ENCODE data around the gene TMEM167A.

Gene TMEM167A

DNA sequence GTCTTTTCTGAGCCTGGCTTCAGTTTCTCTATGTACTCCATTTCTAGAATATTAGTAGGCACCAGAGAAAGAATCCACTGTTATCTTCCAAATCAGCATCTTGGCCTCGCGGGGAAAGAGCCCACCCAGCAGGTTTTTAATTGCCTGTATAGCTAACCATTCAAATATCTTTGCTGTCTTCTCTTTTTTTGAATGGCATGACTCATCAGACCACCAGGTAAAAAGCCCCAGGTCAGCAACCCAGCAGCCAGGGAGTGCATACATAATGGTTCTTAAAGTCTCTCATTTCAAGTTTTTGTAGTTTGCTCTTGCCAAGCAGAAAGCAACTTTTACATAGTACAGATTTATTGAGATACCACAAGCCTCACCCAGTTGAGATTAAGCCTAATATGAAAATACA is 50.7 kb downstream of the TMEM167A start:
- POLR2A ChIA-PET = no interaction called here
- H3K36me3 ChIP-seq (ENCODE audit: control insufficient read depth in 4 of 4, insufficient read depth in 4 of 4, low read length in 3 of 4) = no peaks in the 10 kb centered on the region
- H3K9me3 ChIP-seq (ENCODE audit: control extremely low read depth in 1 of 5, control insufficient read depth in 4 of 5, insufficient read depth in 2 of 5, low read depth in 1 of 5, low read length in 4 of 5) = peaks cover 0 to 3% (median 0%) of the 10 kb centered on the region in 5 experiments
- H3K4me3 ChIP-seq (ENCODE audit: control insufficient read depth in 1 of 7, extremely low read depth in 1 of 7, insufficient read depth in 4 of 7, low read depth in 2 of 7, low read length in 6 of 7) = no peak overlapping the region
- H3K27ac ChIP-seq (ENCODE audit: insufficient read depth in 1 of 2, low read depth in 1 of 2, low read length in 2 of 2, poor library complexity in 1 of 2, severe bottlenecking in 2 of 2) = no peak overlapping the region
- peaks cover 0 to 23% (median 14%) of the 10 kb centered on the region in 4 experiments for H3K4me1 ChIP-seq (ENCODE audit: control extremely low read depth in 1 of 4, control insufficient read depth in 4 of 4, insufficient read depth in 4 of 4, low read length in 3 of 4)
- WGBS (ENCODE audit: insufficient coverage) = 100% methylated on average over 2 of the region's 2 CpGs
- DNase-seq = peak in 2 of 3 donors; percentile 59 to 69
- H3K27me3 ChIP-seq (replicated peaks in 2 of 5; ENCODE audit: control insufficient read depth in 4 of 5, insufficient read depth in 5 of 5, low read length in 4 of 5) = no peaks in the 10 kb centered on the region
- CTCF ChIA-PET = interaction anchor here (0.9 to 1.0 kb wide), 4 partner anchors 15 to 137 kb away, joined by 3 to 4 read pairs (median 3); no protein-coding TSS in a partner anchor

DNA sequence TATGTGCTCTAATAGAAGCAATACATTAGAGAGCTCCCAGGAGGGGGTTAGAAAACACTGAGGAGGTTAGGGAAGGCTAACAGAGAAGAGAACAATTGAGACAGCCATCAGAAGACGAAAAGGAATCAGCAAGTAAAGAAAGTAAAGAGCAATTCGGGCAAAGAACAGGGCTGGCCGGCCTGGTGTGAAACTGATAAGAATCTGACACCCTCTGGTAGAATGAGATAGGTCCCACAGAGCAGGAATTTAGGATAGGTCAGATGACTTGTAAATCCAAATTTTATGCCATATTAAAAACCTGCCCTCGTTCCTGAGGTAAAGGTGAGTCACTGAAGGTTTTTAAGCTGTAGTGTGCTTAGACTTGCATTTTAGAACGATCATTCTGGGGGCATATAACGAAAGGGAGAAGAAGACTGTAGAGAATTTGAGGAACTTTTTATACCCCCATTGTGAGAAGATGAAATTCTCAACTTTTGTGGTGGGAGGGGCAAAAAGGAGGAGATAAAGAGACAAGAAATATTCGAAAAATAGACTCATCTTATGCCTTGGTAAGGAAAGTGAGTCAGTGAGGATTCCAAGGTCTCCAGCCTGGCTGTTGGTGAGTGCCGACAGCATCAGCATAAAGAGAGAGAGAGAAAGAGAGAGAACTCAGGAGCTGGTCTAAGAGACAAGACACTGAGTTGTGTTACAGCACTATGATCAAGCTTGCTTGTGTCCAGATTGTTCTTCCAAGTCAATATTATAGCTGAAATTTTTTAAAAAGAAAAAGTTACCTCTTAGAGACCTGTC is 51.3 kb downstream of the TMEM167A start:
- POLR2A ChIA-PET = no interaction called here
- Histone ChIP-seq H3K4me3 (ENCODE audit: control insufficient read depth in 1 of 7, extremely low read depth in 1 of 7, insufficient read depth in 4 of 7, low read depth in 2 of 7, low read length in 6 of 7) (no peak overlapping the region), H3K27me3 (replicated peaks in 2 of 5; ENCODE audit: control insufficient read depth in 4 of 5, insufficient read depth in 5 of 5, low read length in 4 of 5) (no peaks in the 10 kb centered on the region), H3K27ac (ENCODE audit: insufficient read depth in 1 of 2, low read depth in 1 of 2, low read length in 2 of 2, poor library complexity in 1 of 2, severe bottlenecking in 2 of 2) (no peak overlapping the region), H3K4me1 (ENCODE audit: control extremely low read depth in 1 of 4, control insufficient read depth in 4 of 4, insufficient read depth in 4 of 4, low read length in 3 of 4) (peaks cover 0 to 23% (median 14%) of the 10 kb centered on the region in 4 experiments), H3K9me3 (ENCODE audit: control extremely low read depth in 1 of 5, control insufficient read depth in 4 of 5, insufficient read depth in 2 of 5, low read depth in 1 of 5, low read length in 4 of 5) (no peaks in the 10 kb centered on the region), H3K36me3 (ENCODE audit: control insufficient read depth in 4 of 4, insufficient read depth in 4 of 4, low read length in 3 of 4) (no peaks in the 10 kb centered on the region)
- CTCF ChIA-PET = interaction anchor here (0.9 to 1.0 kb wide), 3 partner anchors 14 to 137 kb away, joined by 3 to 4 read pairs (median 3); no protein-coding TSS in a partner anchor
- WGBS (ENCODE audit: insufficient coverage) = 75% methylated on average over 7 of the region's 8 CpGs
- no peak for DNase-seq

DNA sequence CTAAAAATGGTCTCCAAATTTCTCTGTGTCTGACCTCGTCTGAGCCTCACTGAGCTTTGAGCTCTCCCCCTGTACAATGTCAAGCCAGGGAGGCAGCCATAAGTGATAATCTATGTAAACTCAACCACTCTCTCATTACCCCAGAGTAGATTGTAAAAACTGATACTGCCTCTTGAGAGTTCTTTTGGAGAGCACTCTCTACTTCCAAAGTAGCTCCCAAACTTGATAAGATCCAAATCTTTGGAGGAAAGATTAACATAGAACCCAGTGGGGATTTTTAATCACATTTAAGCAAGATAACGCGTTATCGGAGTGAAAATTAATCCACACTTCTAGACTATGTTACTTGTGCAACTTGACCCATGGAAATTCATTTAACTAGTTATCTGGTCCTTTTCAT is 54.9 kb downstream of the TMEM167A start:
- peaks cover 0 to 15% (median 8%) of the 10 kb centered on the region in 4 experiments for H3K4me1 ChIP-seq (ENCODE audit: control extremely low read depth in 1 of 4, control insufficient read depth in 4 of 4, insufficient read depth in 4 of 4, low read length in 3 of 4)
- no peaks in the 10 kb centered on the region for H3K36me3 ChIP-seq (ENCODE audit: control insufficient read depth in 4 of 4, insufficient read depth in 4 of 4, low read length in 3 of 4)
- no peak overlapping the region for H3K27ac ChIP-seq (ENCODE audit: insufficient read depth in 1 of 2, low read depth in 1 of 2, low read length in 2 of 2, poor library complexity in 1 of 2, severe bottlenecking in 2 of 2)
- no peaks in the 10 kb centered on the region for H3K27me3 ChIP-seq (replicated peaks in 2 of 5; ENCODE audit: control insufficient read depth in 4 of 5, insufficient read depth in 5 of 5, low read length in 4 of 5)
- ChIA-PET CTCF (no interaction called here), POLR2A (no interaction called here)
- no peak for DNase-seq
- H3K9me3 ChIP-seq (ENCODE audit: control extremely low read depth in 1 of 5, control insufficient read depth in 4 of 5, insufficient read depth in 2 of 5, low read depth in 1 of 5, low read length in 4 of 5) = no peaks in the 10 kb centered on the region
- WGBS (ENCODE audit: insufficient coverage) = 100% methylated on average over 1 of the region's 4 CpGs
- H3K4me3 ChIP-seq (ENCODE audit: control insufficient read depth in 1 of 7, extremely low read depth in 1 of 7, insufficient read depth in 4 of 7, low read depth in 2 of 7, low read length in 6 of 7) = no peak overlapping the region

DNA sequence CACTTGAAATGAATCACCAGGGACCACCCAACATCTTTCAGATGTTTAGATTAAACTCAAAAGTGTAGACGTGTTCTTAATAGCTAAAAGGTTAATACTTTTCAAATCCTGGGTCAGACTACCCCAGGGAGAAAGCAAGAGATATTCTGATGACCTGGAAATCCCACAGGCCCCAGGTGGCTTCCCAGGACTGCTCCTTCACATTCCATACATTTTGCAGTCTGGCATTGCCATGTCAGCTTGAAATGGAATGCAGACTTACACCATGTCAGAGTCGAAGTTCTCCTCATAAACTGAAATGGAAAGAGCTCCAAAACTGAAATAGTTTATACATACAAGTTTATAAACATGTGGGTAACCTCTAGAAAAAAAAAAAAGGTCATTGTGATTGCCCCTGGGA is 61.5 kb downstream of the TMEM167A start:
- H3K4me3 ChIP-seq (ENCODE audit: control insufficient read depth in 1 of 7, extremely low read depth in 1 of 7, insufficient read depth in 4 of 7, low read depth in 2 of 7, low read length in 6 of 7) = no peak overlapping the region
- H3K27me3 ChIP-seq (replicated peaks in 2 of 5; ENCODE audit: control insufficient read depth in 4 of 5, insufficient read depth in 5 of 5, low read length in 4 of 5) = no peaks in the 10 kb centered on the region
- H3K4me1 ChIP-seq (ENCODE audit: control extremely low read depth in 1 of 4, control insufficient read depth in 4 of 4, insufficient read depth in 4 of 4, low read length in 3 of 4) = no peaks in the 10 kb centered on the region
- H3K9me3 ChIP-seq (ENCODE audit: control extremely low read depth in 1 of 5, control insufficient read depth in 4 of 5, insufficient read depth in 2 of 5, low read depth in 1 of 5, low read length in 4 of 5) = peaks cover 0 to 5% (median 0%) of the 10 kb centered on the region in 5 experiments
- no peak overlapping the region for H3K27ac ChIP-seq (ENCODE audit: insufficient read depth in 1 of 2, low read depth in 1 of 2, low read length in 2 of 2, poor library complexity in 1 of 2, severe bottlenecking in 2 of 2)
- 100% methylated on average over 1 of the region's 2 CpGs for WGBS (ENCODE audit: insufficient coverage)
- ChIA-PET POLR2A (interaction anchor here (0.6 kb wide), 1 partner anchor 354 kb away, joined by 5 read pairs; no protein-coding TSS in a partner anchor), CTCF (interaction anchor here (0.8 kb wide), 1 partner anchor 287 kb away, joined by 3 read pairs; no protein-coding TSS in a partner anchor)
- DNase-seq = no peak
- H3K36me3 ChIP-seq (ENCODE audit: control insufficient read depth in 4 of 4, insufficient read depth in 4 of 4, low read length in 3 of 4) = no peaks in the 10 kb centered on the region

DNA sequence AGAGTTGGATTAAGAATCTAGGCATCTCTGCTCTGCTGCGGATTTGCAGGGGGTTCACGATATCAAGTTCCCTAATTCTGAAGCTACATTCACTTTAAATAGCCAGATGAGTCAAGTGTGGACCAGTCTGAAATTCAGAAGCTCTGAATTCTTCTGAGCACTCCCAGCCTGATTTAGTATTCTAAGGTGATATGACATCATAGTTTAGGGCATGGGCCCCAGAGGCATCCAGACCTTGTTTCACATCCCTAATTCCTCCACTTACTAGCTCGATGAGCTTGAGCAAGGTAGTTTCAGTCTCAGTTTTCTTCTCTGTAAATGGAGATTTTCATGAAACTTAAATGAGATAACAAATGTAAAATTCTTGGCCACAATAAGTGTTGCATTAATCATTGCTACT is 65.2 kb downstream of the TMEM167A start:
- H3K9me3 ChIP-seq (ENCODE audit: control extremely low read depth in 1 of 5, control insufficient read depth in 4 of 5, insufficient read depth in 2 of 5, low read depth in 1 of 5, low read length in 4 of 5) = peaks cover 0 to 5% (median 0%) of the 10 kb centered on the region in 5 experiments
- no peaks in the 10 kb centered on the region for H3K27me3 ChIP-seq (replicated peaks in 2 of 5; ENCODE audit: control insufficient read depth in 4 of 5, insufficient read depth in 5 of 5, low read length in 4 of 5)
- H3K4me3 ChIP-seq (ENCODE audit: control insufficient read depth in 1 of 7, extremely low read depth in 1 of 7, insufficient read depth in 4 of 7, low read depth in 2 of 7, low read length in 6 of 7) = no peak overlapping the region
- H3K27ac ChIP-seq (ENCODE audit: insufficient read depth in 1 of 2, low read depth in 1 of 2, low read length in 2 of 2, poor library complexity in 1 of 2, severe bottlenecking in 2 of 2) = no peak overlapping the region
- peaks cover 0 to 2% (median 0%) of the 10 kb centered on the region in 4 experiments for H3K4me1 ChIP-seq (ENCODE audit: control extremely low read depth in 1 of 4, control insufficient read depth in 4 of 4, insufficient read depth in 4 of 4, low read length in 3 of 4)
- CTCF ChIA-PET = interaction anchor here (1.1 kb wide), 1 partner anchor 14 kb away, joined by 3 read pairs; no protein-coding TSS in a partner anchor
- no peaks in the 10 kb centered on the region for H3K36me3 ChIP-seq (ENCODE audit: control insufficient read depth in 4 of 4, insufficient read depth in 4 of 4, low read length in 3 of 4)
- 100% methylated on average over 2 of the region's 3 CpGs for WGBS (ENCODE audit: insufficient coverage)
- POLR2A ChIA-PET = interaction anchor here (0.5 kb wide), 1 partner anchor 245 kb away, joined by 4 read pairs; no protein-coding TSS in a partner anchor
- no peak for DNase-seq

DNA sequence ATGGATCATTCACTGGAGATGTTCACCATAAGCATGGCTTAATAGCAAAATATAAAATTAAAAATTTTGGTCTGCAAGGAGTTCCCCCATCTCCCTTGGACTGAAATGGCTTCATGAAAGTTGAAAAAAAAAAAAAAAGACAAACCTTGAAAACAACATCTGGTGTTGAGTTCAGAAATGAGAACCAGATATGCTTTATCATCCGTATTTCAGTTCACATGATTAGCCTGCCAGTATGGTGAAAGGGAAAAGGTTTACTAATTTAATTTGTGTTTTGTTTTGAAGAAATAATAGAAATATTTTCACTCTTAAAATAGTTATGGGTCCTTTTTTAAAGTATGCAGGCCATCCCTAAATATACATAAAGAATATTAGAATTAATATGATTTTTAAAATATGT is 67.8 kb downstream of the TMEM167A start:
- POLR2A ChIA-PET = no interaction called here
- peaks cover 0 to 2% (median 0%) of the 10 kb centered on the region in 4 experiments for H3K4me1 ChIP-seq (ENCODE audit: control extremely low read depth in 1 of 4, control insufficient read depth in 4 of 4, insufficient read depth in 4 of 4, low read length in 3 of 4)
- H3K27me3 ChIP-seq (replicated peaks in 2 of 5; ENCODE audit: control insufficient read depth in 4 of 5, insufficient read depth in 5 of 5, low read length in 4 of 5) = no peaks in the 10 kb centered on the region
- peak in 2 of 3 donors; percentile 25 to 40 for DNase-seq
- H3K9me3 ChIP-seq (ENCODE audit: control extremely low read depth in 1 of 5, control insufficient read depth in 4 of 5, insufficient read depth in 2 of 5, low read depth in 1 of 5, low read length in 4 of 5) = peaks cover 0 to 5% (median 0%) of the 10 kb centered on the region in 5 experiments
- no peak overlapping the region for H3K27ac ChIP-seq (ENCODE audit: insufficient read depth in 1 of 2, low read depth in 1 of 2, low read length in 2 of 2, poor library complexity in 1 of 2, severe bottlenecking in 2 of 2)
- H3K4me3 ChIP-seq (ENCODE audit: control insufficient read depth in 1 of 7, extremely low read depth in 1 of 7, insufficient read depth in 4 of 7, low read depth in 2 of 7, low read length in 6 of 7) = no peak overlapping the region
- WGBS (ENCODE audit: insufficient coverage) = no CpG with 5 or more reads among the region's 1 CpG
- no peaks in the 10 kb centered on the region for H3K36me3 ChIP-seq (ENCODE audit: control insufficient read depth in 4 of 4, insufficient read depth in 4 of 4, low read length in 3 of 4)
- CTCF ChIA-PET = interaction anchor here (0.8 kb wide), 1 partner anchor 12 kb away, joined by 3 read pairs; no protein-coding TSS in a partner anchor

DNA sequence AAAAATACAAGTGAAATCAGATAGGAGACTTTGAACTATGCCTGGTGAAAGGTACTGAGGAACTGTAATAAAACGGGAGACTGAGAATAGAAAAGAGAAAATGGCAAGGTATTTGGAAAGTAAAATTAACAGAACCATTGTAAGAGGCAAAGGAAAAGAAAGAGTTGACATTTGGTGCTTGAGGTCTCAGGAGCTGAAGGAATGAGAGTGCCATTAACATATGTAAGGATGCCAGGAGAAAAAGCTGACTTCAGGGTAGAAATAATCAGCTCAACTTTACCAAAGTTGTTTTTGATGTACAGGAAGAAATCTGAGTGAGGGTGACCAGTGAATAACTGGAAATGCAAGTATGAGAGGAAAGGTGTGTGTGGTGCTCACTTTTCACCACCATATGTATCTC is 69.4 kb downstream of the TMEM167A start:
- Histone ChIP-seq H3K27me3 (replicated peaks in 2 of 5; ENCODE audit: control insufficient read depth in 4 of 5, insufficient read depth in 5 of 5, low read length in 4 of 5) (no peaks in the 10 kb centered on the region), H3K9me3 (ENCODE audit: control extremely low read depth in 1 of 5, control insufficient read depth in 4 of 5, insufficient read depth in 2 of 5, low read depth in 1 of 5, low read length in 4 of 5) (peaks cover 0 to 5% (median 0%) of the 10 kb centered on the region in 5 experiments), H3K4me1 (ENCODE audit: control extremely low read depth in 1 of 4, control insufficient read depth in 4 of 4, insufficient read depth in 4 of 4, low read length in 3 of 4) (peaks cover 0 to 4% (median 2%) of the 10 kb centered on the region in 4 experiments), H3K36me3 (ENCODE audit: control insufficient read depth in 4 of 4, insufficient read depth in 4 of 4, low read length in 3 of 4) (no peaks in the 10 kb centered on the region), H3K4me3 (ENCODE audit: control insufficient read depth in 1 of 7, extremely low read depth in 1 of 7, insufficient read depth in 4 of 7, low read depth in 2 of 7, low read length in 6 of 7) (no peak overlapping the region), H3K27ac (ENCODE audit: insufficient read depth in 1 of 2, low read depth in 1 of 2, low read length in 2 of 2, poor library complexity in 1 of 2, severe bottlenecking in 2 of 2) (no peak overlapping the region)
- no peak for DNase-seq
- ChIA-PET POLR2A (no interaction called here), CTCF (interaction anchor here (1.5 kb wide), 1 partner anchor 18 kb away, joined by 4 read pairs; no protein-coding TSS in a partner anchor)
- 100% methylated on average over 1 of the region's 1 CpG for WGBS (ENCODE audit: insufficient coverage)

Data from common myeloid progenitor, CD34-positive (primary cell).